SK-N-MC (cell line): ENCODE results near the gene ACLY.

Source experiments
- EZH2 ChIP-seq: fragments of 200-600 bp; sonication (generic); IDR thresholded peaks from one replicate; pipeline ENCODE4 v1.6.1; 2017; ENCODE audit warnings: antibody characterized with exemption
- FOXP2 ChIP-seq: optimal IDR thresholded peaks from 2 replicates; pipeline ENCODE3; 2011; ENCODE audit warnings: mild to moderate bottlenecking, moderate library complexity; ENCODE audit not compliant: insufficient read depth; ENCODE audit errors: extremely low read length, control extremely low read depth
- POLR2AphosphoS5 ChIP-seq: IDR thresholded peaks from 2 replicates; pipeline ENCODE4 v1.6.1; 2012; ENCODE audit warnings: mild to moderate bottlenecking, low read depth, low read length, borderline replicate concordance

DNA sequence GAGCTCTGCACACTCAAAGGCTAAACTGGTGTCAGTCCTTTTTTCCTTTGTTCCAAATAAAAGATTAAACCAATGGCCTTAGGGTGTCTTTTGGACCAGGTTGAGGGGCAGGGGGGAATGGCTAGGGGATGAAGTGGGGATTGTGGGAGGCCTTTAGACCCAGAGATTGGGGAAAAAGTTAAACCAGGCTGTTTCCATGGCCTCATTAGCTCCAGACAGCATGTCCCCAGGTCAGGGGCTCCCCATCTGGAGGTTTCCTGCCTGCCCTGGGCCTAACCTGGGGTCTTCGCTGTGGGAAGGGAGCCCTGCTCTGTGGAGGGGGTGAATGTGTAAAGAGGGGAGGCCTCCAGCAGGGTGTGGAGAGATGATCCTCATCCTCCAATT, 95.6 kb downstream of the ACLY start:
- TF ChIP-seq POLR2AphosphoS5 (no peak), EZH2 (no peak), FOXP2 (no peak)
